ENCODE measurements around the gene CACHD1. TPM values are rescaled to one million over a fixed set of nuclear protein-coding genes. Genes with fewer than 3 reads are reported as not detected.

CACHD1 gene
- total and polyA plus RNA-seq, 9 of the 15 experiments (the other 6 are each of a cell fraction or from before 2014, with no cell fraction given) = 0.07 TPM; not detected in 8

- intact Hi-C loops (cut with micrococcal nuclease) (no loop called here), in situ Hi-C loops (cut with MboI) (no loop called here)
- no peaks in the 10 kb centered on the region for H3K4me1 ChIP-seq (replicated peaks in 1 of 2; ENCODE audit: control insufficient read depth in 2 of 2, insufficient read depth in 2 of 2, low read length in 2 of 2)
- ATAC-seq (no peak), DNase-seq (ENCODE audit: extremely low read depth in 1 of 4, low spot score in 3 of 4) (no peak), FAIRE-seq (no peak)
- H3K9ac ChIP-seq (ENCODE audit: insufficient read depth in 1 of 2, low read depth in 2 of 2, low read length in 2 of 2) = no peak overlapping the region
- no peak overlapping the region for H3K4me2 ChIP-seq (ENCODE audit: insufficient read depth, low read length)
- H3K36me3 ChIP-seq (ENCODE audit: control insufficient read depth, insufficient read depth, low read length) = no peaks in the 10 kb centered on the region
- CTCF ChIA-PET (ENCODE audit: low intra/inter-chr PET ratio) = no interaction called here
- no peak overlapping the region for H2AFZ ChIP-seq (ENCODE audit: low read depth, low read length)
- BruUV-seq (replicated peaks) = no TSS peak
- no peaks in the 10 kb centered on the region for H3K9me3 ChIP-seq (replicated peaks; ENCODE audit: control insufficient read depth, insufficient read depth, low read depth, low read length)
- 0% methylated on average over 4 of the region's 4 CpGs for WGBS (ENCODE audit: insufficient coverage, low coverage, missing lambda C conversion rate)
- H3K79me2 ChIP-seq (ENCODE audit: control insufficient read depth, insufficient read depth, low read length) = no peaks in the 10 kb centered on the region
- H4K20me1 ChIP-seq (replicated peaks; ENCODE audit: control insufficient read depth, insufficient read depth, low read length) = no peaks in the 10 kb centered on the region
- H3K27ac ChIP-seq (ENCODE audit: extremely low read depth, low read depth, low read length) = no peak overlapping the region
- POLR2A ChIA-PET = no interaction called here
- no peak overlapping the region for H3K4me3 ChIP-seq
- H3K27me3 ChIP-seq (ENCODE audit: control insufficient read depth in 2 of 2, insufficient read depth in 2 of 2, low read length in 2 of 2) = no peaks in the 10 kb centered on the region
- H3K9me1 ChIP-seq (ENCODE audit: control insufficient read depth, insufficient read depth, low read length) = no peaks in the 10 kb centered on the region
- no peak for TF ChIP-seq ARID2 (IDR thresholded peaks at IDR 0.05)
- no peak for TF ChIP-seq HDAC6 (IDR thresholded peaks at IDR 0.05; ENCODE audit: low read depth, low read length)
- TF ChIP-seq CCAR2 (IDR thresholded peaks at IDR 0.05; ENCODE audit: low read depth, low read length) = no peak
- TF ChIP-seq SNRNP70 (optimal IDR thresholded peaks at IDR 0.05; ENCODE audit: low read depth, low read length) = no peak
- no peak for TF ChIP-seq STAT5A (IDR thresholded peaks at IDR 0.05; ENCODE audit: borderline replicate concordance, low read length)
- no peak for TF ChIP-seq GATA2 (CRISPR knock-in tag; IDR thresholded peaks at IDR 0.05)
- no peak for TF ChIP-seq ELF2 (CRISPR knock-in tag; IDR thresholded peaks at IDR 0.05)
- TF ChIP-seq SRF (CRISPR knock-in tag; IDR thresholded peaks at IDR 0.05) = no peak
- TF ChIP-seq GABPA (tag; conservative IDR thresholded peaks at IDR 0.05; ENCODE audit: low read depth) = no peak
- TF ChIP-seq HMGN3 (IDR thresholded peaks at IDR 0.05; ENCODE audit: borderline replicate concordance, extremely low read depth, insufficient read length, low read depth, low read length) = no peak
- TF ChIP-seq TFAM (CRISPR knock-in tag; conservative IDR thresholded peaks at IDR 0.05) = no peak
- TF ChIP-seq ZNF316 (IDR thresholded peaks at IDR 0.05) = no peak
- TF ChIP-seq REST (IDR thresholded peaks at IDR 0.05; ENCODE audit: borderline replicate concordance) = no peak
- no peak for TF ChIP-seq REST (CRISPR knock-in tag; IDR thresholded peaks at IDR 0.05; ENCODE audit: low read depth)
- no peak for TF ChIP-seq MYC (IDR thresholded peaks at IDR 0.05; ENCODE audit: low read depth, low read length)
- no peak for TF ChIP-seq MYC (CRISPR knock-in tag; IDR thresholded peaks at IDR 0.05; ENCODE audit: borderline replicate concordance, low read depth)
- no peak for TF ChIP-seq PHB (CRISPR knock-in tag; IDR thresholded peaks at IDR 0.05)
- TF ChIP-seq HDAC3 (IDR thresholded peaks at IDR 0.05; ENCODE audit: borderline replicate concordance, partially characterized antibody) = no peak
- no peak for TF ChIP-seq ZNF436 (CRISPR knock-in tag; IDR thresholded peaks at IDR 0.05)
Observed at GRCh38 chr1:64421377-64421776, 48.6 kb upstream of the CACHD1 start.

Data from K562 (cell line).